ENCODE measurements around the gene ARHGEF16.
A peak's percentile ranks its signal among the peaks of the same experiment; 100 is the strongest.

The ARHGEF16 gene

GRCh38 chr1:3480369-3480719 lies 25.9 kb downstream of the ARHGEF16 start:
- H3K27ac ChIP-seq (ENCODE audit: low read depth, low read length), result no peak overlapping the region
- no peak overlapping the region for H3K9ac ChIP-seq (ENCODE audit: low read depth, low read length)
- H3K4me1 ChIP-seq (ENCODE audit: insufficient read depth, low read length), result no peaks in the 10 kb centered on the region
- no peaks in the 10 kb centered on the region for H3K27me3 ChIP-seq (ENCODE audit: insufficient read depth, low read length)
- no peak overlapping the region for H3K4me3 ChIP-seq (ENCODE audit: low read length)
- H3K9me3 ChIP-seq (ENCODE audit: insufficient read depth, low read depth, low read length), result no peaks in the 10 kb centered on the region
- WGBS, result 93% methylated on average over 21 of the region's 21 CpGs
- H3K36me3 ChIP-seq (ENCODE audit: insufficient read depth, low read length), result peaks cover 11% of the 10 kb centered on the region

GRCh38 chr1:3481046-3481445 lies 26.6 kb downstream of the ARHGEF16 start:
- peaks cover 11% of the 10 kb centered on the region for H3K36me3 ChIP-seq (ENCODE audit: insufficient read depth, low read length)
- H3K27ac ChIP-seq (ENCODE audit: low read depth, low read length), result no peak overlapping the region
- H3K4me3 ChIP-seq (ENCODE audit: low read length), result no peak overlapping the region
- H3K9me3 ChIP-seq (ENCODE audit: insufficient read depth, low read depth, low read length), result no peaks in the 10 kb centered on the region
- H3K27me3 ChIP-seq (ENCODE audit: insufficient read depth, low read length), result no peaks in the 10 kb centered on the region
- H3K4me1 ChIP-seq (ENCODE audit: insufficient read depth, low read length), result no peaks in the 10 kb centered on the region
- WGBS, result 91% methylated on average over 15 of the region's 15 CpGs
- no peak overlapping the region for H3K9ac ChIP-seq (ENCODE audit: low read depth, low read length)

- Histone ChIP-seq H3K9ac (ENCODE audit: low read depth, low read length) (no peak overlapping the region), H3K27ac (ENCODE audit: low read depth, low read length) (no peak overlapping the region), H3K4me1 (ENCODE audit: insufficient read depth, low read length) (no peaks in the 10 kb centered on the region), H3K27me3 (ENCODE audit: insufficient read depth, low read length) (no peaks in the 10 kb centered on the region), H3K9me3 (ENCODE audit: insufficient read depth, low read depth, low read length) (no peaks in the 10 kb centered on the region), H3K36me3 (ENCODE audit: insufficient read depth, low read length) (peaks cover 11% of the 10 kb centered on the region), H3K4me3 (ENCODE audit: low read length) (no peak overlapping the region)
- 91% methylated on average over 20 of the region's 20 CpGs for WGBS
These were observed 27.4 kb downstream of the ARHGEF16 start for GRCh38 chr1:3481836-3482375.

GRCh38 chr1:3482378-3482849 lies 27.9 kb downstream of the ARHGEF16 start:
- Histone ChIP-seq H3K4me1 (ENCODE audit: insufficient read depth, low read length) (no peaks in the 10 kb centered on the region), H3K4me3 (ENCODE audit: low read length) (no peak overlapping the region), H3K9me3 (ENCODE audit: insufficient read depth, low read depth, low read length) (no peaks in the 10 kb centered on the region), H3K27ac (ENCODE audit: low read depth, low read length) (no peak overlapping the region), H3K36me3 (ENCODE audit: insufficient read depth, low read length) (peaks cover 11% of the 10 kb centered on the region), H3K9ac (ENCODE audit: low read depth, low read length) (no peak overlapping the region), H3K27me3 (ENCODE audit: insufficient read depth, low read length) (no peaks in the 10 kb centered on the region)
- 81% methylated on average over 18 of the region's 18 CpGs for WGBS

GRCh38 chr1:3483380-3483779 lies 28.9 kb downstream of the ARHGEF16 start:
- no peak overlapping the region for H3K9ac ChIP-seq (ENCODE audit: low read depth, low read length)
- H3K36me3 ChIP-seq (ENCODE audit: insufficient read depth, low read length), result peaks cover 5% of the 10 kb centered on the region; the same call in 1 of the 2 replicates
- H3K4me3 ChIP-seq (ENCODE audit: low read length), result no peak overlapping the region
- H3K9me3 ChIP-seq (ENCODE audit: insufficient read depth, low read depth, low read length), result peaks cover 2% of the 10 kb centered on the region; the same call in 1 of the 2 replicates
- H3K27me3 ChIP-seq (ENCODE audit: insufficient read depth, low read length), result no peaks in the 10 kb centered on the region
- H3K4me1 ChIP-seq (ENCODE audit: insufficient read depth, low read length), result no peaks in the 10 kb centered on the region
- 92% methylated on average over 14 of the region's 14 CpGs for WGBS
- no peak overlapping the region for H3K27ac ChIP-seq (ENCODE audit: low read depth, low read length)

- peaks cover 6% of the 10 kb centered on the region; the same call in 1 of the 2 replicates for H3K9me3 ChIP-seq (ENCODE audit: insufficient read depth, low read depth, low read length)
These were observed 29.5 kb downstream of the ARHGEF16 start for GRCh38 chr1:3483801-3484444.

DNA sequence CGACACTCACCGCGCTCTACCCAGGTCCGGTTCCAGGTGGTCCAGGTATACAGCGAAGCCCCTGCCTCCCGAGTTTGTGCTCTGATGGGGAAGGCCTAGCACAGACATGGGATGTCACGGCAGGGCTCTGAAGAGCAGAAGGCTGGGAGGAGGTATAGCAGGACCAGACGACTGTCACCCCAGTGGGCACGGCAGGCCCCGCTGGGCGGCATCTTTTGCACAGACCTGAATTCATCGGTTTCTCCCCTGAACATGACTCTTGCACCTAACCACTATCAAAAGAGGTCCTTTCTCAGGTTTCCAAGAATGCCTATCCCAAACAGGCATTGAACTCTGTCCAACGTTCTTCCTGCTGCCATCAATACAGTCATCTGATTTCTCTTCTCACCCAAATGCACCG lies 30.6 kb downstream of the ARHGEF16 start:
- Histone ChIP-seq H3K36me3 (ENCODE audit: insufficient read depth, low read length) (peaks cover under 1% of the 10 kb centered on the region), H3K9me3 (ENCODE audit: insufficient read depth, low read depth, low read length) (peaks cover 6% of the 10 kb centered on the region; the same call in 1 of the 2 replicates), H3K9ac (ENCODE audit: low read depth, low read length) (no peak overlapping the region), H3K4me1 (ENCODE audit: insufficient read depth, low read length) (no peaks in the 10 kb centered on the region), H3K27me3 (ENCODE audit: insufficient read depth, low read length) (no peaks in the 10 kb centered on the region), H3K27ac (ENCODE audit: low read depth, low read length) (no peak overlapping the region), H3K4me3 (ENCODE audit: low read length) (no peak overlapping the region)
- WGBS, result 95% methylated on average over 14 of the region's 14 CpGs

More at GRCh38 chr1:3483801-3484444, 29.5 kb downstream of the ARHGEF16 start:
- Histone ChIP-seq H3K4me3 (ENCODE audit: low read length) (no peak overlapping the region), H3K9ac (ENCODE audit: low read depth, low read length) (no peak overlapping the region), H3K27me3 (ENCODE audit: insufficient read depth, low read length) (no peaks in the 10 kb centered on the region), H3K27ac (ENCODE audit: low read depth, low read length) (no peak overlapping the region), H3K36me3 (ENCODE audit: insufficient read depth, low read length) (peaks cover 5% of the 10 kb centered on the region), H3K4me1 (ENCODE audit: insufficient read depth, low read length) (no peaks in the 10 kb centered on the region)
- 58% methylated on average over 31 of the region's 31 CpGs for WGBS

DNA sequence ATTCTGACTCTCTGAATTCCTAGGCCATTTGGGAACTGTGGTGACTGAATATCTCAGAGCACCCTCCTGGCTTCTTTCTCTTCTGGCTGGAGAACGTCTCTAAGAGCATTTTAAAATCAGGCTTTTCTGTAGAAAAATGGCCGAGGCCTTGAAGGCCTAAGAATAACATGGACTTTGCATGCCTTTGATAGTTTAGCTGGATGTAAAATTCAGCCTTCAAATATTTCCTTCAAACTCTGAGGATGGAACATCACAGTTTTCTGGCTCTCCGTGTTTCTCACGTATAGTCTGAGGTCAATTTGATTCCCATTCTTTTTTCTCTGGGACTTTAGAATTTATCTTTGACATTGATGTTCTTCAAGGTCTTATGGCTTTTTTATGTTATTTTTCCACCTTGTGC lies 34.0 kb downstream of the ARHGEF16 start:
- Histone ChIP-seq H3K9me3 (ENCODE audit: insufficient read depth, low read depth, low read length) (peaks cover 6% of the 10 kb centered on the region; the same call in 1 of the 2 replicates), H3K27ac (ENCODE audit: low read depth, low read length) (no peak overlapping the region), H3K36me3 (ENCODE audit: insufficient read depth, low read length) (no peaks in the 10 kb centered on the region; the same call in 1 of the 2 replicates), H3K4me3 (ENCODE audit: low read length) (no peak overlapping the region), H3K4me1 (ENCODE audit: insufficient read depth, low read length) (no peaks in the 10 kb centered on the region), H3K9ac (ENCODE audit: low read depth, low read length) (no peak overlapping the region), H3K27me3 (ENCODE audit: insufficient read depth, low read length) (no peaks in the 10 kb centered on the region)
- WGBS, result 94% methylated on average over 4 of the region's 4 CpGs

GRCh38 chr1:3490046-3490745 lies 35.7 kb downstream of the ARHGEF16 start:
- WGBS, result 96% methylated on average over 21 of the region's 23 CpGs
- Histone ChIP-seq H3K36me3 (ENCODE audit: insufficient read depth, low read length) (no peaks in the 10 kb centered on the region; the same call in 1 of the 2 replicates), H3K9ac (ENCODE audit: low read depth, low read length) (no peak overlapping the region), H3K4me3 (ENCODE audit: low read length) (no peak overlapping the region), H3K27ac (ENCODE audit: low read depth, low read length) (no peak overlapping the region), H3K9me3 (ENCODE audit: insufficient read depth, low read depth, low read length) (peaks cover 6% of the 10 kb centered on the region; the same call in 1 of the 2 replicates), H3K27me3 (ENCODE audit: insufficient read depth, low read length) (no peaks in the 10 kb centered on the region), H3K4me1 (ENCODE audit: insufficient read depth, low read length) (no peaks in the 10 kb centered on the region)

- 44% methylated on average over 39 of the region's 41 CpGs for WGBS
- H3K4me1 ChIP-seq (ENCODE audit: insufficient read depth, low read length), result no peaks in the 10 kb centered on the region
- peak overlapping the region; percentile 49 for H3K4me3 ChIP-seq (ENCODE audit: low read length)
- H3K27me3 ChIP-seq (ENCODE audit: insufficient read depth, low read length), result no peaks in the 10 kb centered on the region
- H3K9me3 ChIP-seq (ENCODE audit: insufficient read depth, low read depth, low read length), result peaks cover 6% of the 10 kb centered on the region; the same call in 1 of the 2 replicates
- no peak overlapping the region for H3K27ac ChIP-seq (ENCODE audit: low read depth, low read length)
- H3K9ac ChIP-seq (ENCODE audit: low read depth, low read length), result no peak overlapping the region
- H3K36me3 ChIP-seq (ENCODE audit: insufficient read depth, low read length), result no peaks in the 10 kb centered on the region; the same call in 1 of the 2 replicates
These were observed 37.1 kb downstream of the ARHGEF16 start for GRCh38 chr1:3491291-3492246.

Measured in HUES64 (cell line).